Fibroblast of skin of abdomen (primary cell): ENCODE results near the gene GPR132.

Source experiments
- DNase-seq: peaks from one replicate; pipeline ENCODE4 v3.0.0-alpha.2; 2013

GPR132 gene

GRCh38 chr14:105020815-105021655 is 44.2 kb downstream of the GPR132 start, which contains the start of gene CDCA4:
Gene CDCA4, minus strand, starts transcription at chr14:105021083. Its CDS starts 9,154 bp downstream, at chr14:105011929.
- DNase-seq, result peak; percentile 96

GRCh38 chr14:105019861-105020814 is 45.1 kb downstream of the GPR132 start:
- peak; percentile 26 for DNase-seq

- no peak for DNase-seq
Observed at GRCh38 chr14:105018414-105018813, 46.8 kb downstream of the GPR132 start.

- no peak for DNase-seq
Observed at GRCh38 chr14:105015905-105016304, 49.3 kb downstream of the GPR132 start.

- DNase-seq, result no peak
Observed at GRCh38 chr14:105015242-105015641, 50.0 kb downstream of the GPR132 start.

- no peak for DNase-seq
Observed at GRCh38 chr14:105014631-105015030, 50.6 kb downstream of the GPR132 start.

GRCh38 chr14:105014032-105014431 is 51.2 kb downstream of the GPR132 start:
- DNase-seq, result no peak

- DNase-seq, result no peak
Observed at GRCh38 chr14:105013150-105013785, 52.0 kb downstream of the GPR132 start.

GRCh38 chr14:105012171-105012985 is 52.9 kb downstream of the GPR132 start:
- DNase-seq, result no peak

GRCh38 chr14:105011312-105011990 is 53.8 kb downstream of the GPR132 start:
- no peak for DNase-seq

- DNase-seq, result no peak
Observed at GRCh38 chr14:105010891-105011291, 54.3 kb downstream of the GPR132 start.

- DNase-seq, result no peak
Observed at GRCh38 chr14:105010106-105010505, 55.1 kb downstream of the GPR132 start.

- no peak for DNase-seq
Observed at GRCh38 chr14:105007593-105008264, 57.5 kb downstream of the GPR132 start.

GRCh38 chr14:105006831-105007592 is 58.2 kb downstream of the GPR132 start:
- peak; percentile 5 for DNase-seq

- DNase-seq, result no peak
Observed at GRCh38 chr14:105005929-105006830, 59.0 kb downstream of the GPR132 start.

GRCh38 chr14:105005329-105005928 is 59.8 kb downstream of the GPR132 start:
- no peak for DNase-seq
